GM19468 (cell line): Measurements from ENCODE around the gene WNT4.

Experiments used
- ATAC-seq: cut with Tn5 transposase; IDR thresholded peaks from one replicate; pipeline ENCODE4 v1.9.1; 2021; ENCODE audit warnings: mild to moderate bottlenecking, moderate library complexity, moderate number of reproducible peaks; ENCODE audit not compliant: unreplicated experiment; ENCODE audit errors: extremely low read depth

The WNT4 gene

GRCh38 chr1:22143065-22144033, at the start of gene WNT4:
Gene WNT4, minus strand, starts transcription at chr1:22143097. Its CDS starts 175 bp downstream, at chr1:22142922.
- ATAC-seq = no peak

- no peak for ATAC-seq
These were observed 47.8 kb upstream of the WNT4 start for GRCh38 chr1:22190731-22191130.

- ATAC-seq = no peak
These were observed 47.4 kb upstream of the WNT4 start for GRCh38 chr1:22190251-22190650.

GRCh38 chr1:22189619-22190018, 46.7 kb upstream of the WNT4 start:
- no peak for ATAC-seq

GRCh38 chr1:22188914-22189313, 46.0 kb upstream of the WNT4 start:
- no peak for ATAC-seq

GRCh38 chr1:22188436-22188835, 45.5 kb upstream of the WNT4 start:
- no peak for ATAC-seq

- no peak for ATAC-seq
These were observed 43.4 kb upstream of the WNT4 start for GRCh38 chr1:22186311-22186710.

- no peak for ATAC-seq
These were observed 42.2 kb upstream of the WNT4 start for GRCh38 chr1:22184892-22185612.

- ATAC-seq = no peak
These were observed 41.6 kb upstream of the WNT4 start for GRCh38 chr1:22184454-22184853.

- ATAC-seq = no peak
These were observed 39.8 kb upstream of the WNT4 start for GRCh38 chr1:22182715-22183114.

- ATAC-seq = no peak
These were observed 36.4 kb upstream of the WNT4 start for GRCh38 chr1:22179197-22179803.

GRCh38 chr1:22177354-22178003, 34.6 kb upstream of the WNT4 start:
- ATAC-seq = no peak

GRCh38 chr1:22176258-22176657, 33.4 kb upstream of the WNT4 start:
- no peak for ATAC-seq

- no peak for ATAC-seq
These were observed 31.7 kb upstream of the WNT4 start for GRCh38 chr1:22174446-22175220.

- ATAC-seq = no peak
These were observed 29.2 kb upstream of the WNT4 start for GRCh38 chr1:22171951-22172715.

GRCh38 chr1:22169816-22170215, 26.9 kb upstream of the WNT4 start:
- ATAC-seq = no peak

GRCh38 chr1:22168412-22168973, 25.6 kb upstream of the WNT4 start:
- ATAC-seq = no peak

- no peak for ATAC-seq
These were observed 23.5 kb upstream of the WNT4 start for GRCh38 chr1:22166439-22166838.
